Vagina (tissue), 2 donors: ENCODE data around the gene SGF29. TPM values are rescaled to one million over a fixed set of nuclear protein-coding genes. Genes with fewer than 3 reads are reported as not detected.

Experiments
- DNase-seq, 2 donors: peaks; one replicate each; pipeline ENCODE4 v3.0.0-alpha.2; 2017; ENCODE audit errors: extremely low spot score in 2 of 2
- H3K27ac ChIP-seq: fragments of 200-600 bp; sonication (generic); one replicate; pipeline ENCODE4 v1.5.1; 2019
- H3K27me3 ChIP-seq: fragments of 200-600 bp; sonication (generic); one replicate; pipeline ENCODE4 v1.5.1; 2019
- H3K36me3 ChIP-seq, 2 donors: fragments of 200-600 bp; sonication (generic); one replicate each; pipeline ENCODE4 v1.5.1; 2017 to 2019
- H3K4me1 ChIP-seq: fragments of 200-600 bp; sonication (generic); one replicate; pipeline ENCODE4 v1.5.1; 2019
- H3K4me3 ChIP-seq, 2 donors: fragments of 200-600 bp; sonication (generic); 1 replicate in 1 of 2; 2 replicates in 1 of 2; pipeline ENCODE4 v1.5.1; 2016 to 2019
- H3K9me3 ChIP-seq: fragments of 200-600 bp; sonication (generic); one replicate; pipeline ENCODE4 v1.5.1; 2019
- CTCF ChIP-seq, 3 experiments: fragments of 450-650 bp in 2 of 3; fragments of 200-600 bp in 1 of 3; sonication (generic) in 1 of 3; IDR thresholded peaks; one replicate each; pipeline ENCODE4 v1.5.1; 2017 to 2019; ENCODE audit warnings: antibody characterized with exemption in 3 of 3, mild to moderate bottlenecking in 2 of 3, moderate library complexity in 2 of 3
- POLR2A ChIP-seq, 2 donors: fragments of 450-650 bp; IDR thresholded peaks; one replicate each; pipeline ENCODE4 v1.6.1; 2017; ENCODE audit warnings: antibody characterized with exemption in 2 of 2, mild to moderate bottlenecking in 2 of 2, moderate library complexity in 2 of 2
- POLR2AphosphoS5 ChIP-seq, 2 donors: sonication (generic); formaldehyde crosslinking; IDR thresholded peaks; one replicate each; pipeline ENCODE4 v1.9.0; 2017; ENCODE audit warnings: antibody characterized with exemption in 2 of 2, mild to moderate bottlenecking in 2 of 2, low read depth in 1 of 2; ENCODE audit not compliant: insufficient read depth in 1 of 2
- intact Hi-C: fragments of 100-400 bp; cut with DNase I; formaldehyde crosslinking; loops from one replicate; pipeline ENCODE4 v1.15.1; 2023
- total RNA-seq: library from RNA; depleted of rRNA; stranded (reverse); fragments of >200 nt; gene quantifications from one replicate; pipeline ENCODE4 v1.2.3, GENCODE V29; 2016

The SGF29 gene
- total RNA-seq, 1 donor from 2014 or later, result 16.5 TPM

- DNase-seq, result no peak
- peaks cover 18% of the 10 kb centered on the region for H3K4me1 ChIP-seq
- intact Hi-C loops, result no loop called here
- no peak for TF ChIP-seq POLR2A (IDR thresholded peaks at IDR 0.05)
- no peak for TF ChIP-seq CTCF (IDR thresholded peaks at IDR 0.05)
- TF ChIP-seq POLR2AphosphoS5 (IDR thresholded peaks at IDR 0.05; ENCODE audit: insufficient read depth in 1 of 2, low read depth in 1 of 2), result no peak
- H3K27ac ChIP-seq, result peak overlapping the region; percentile 25
- no peak overlapping the region for H3K4me3 ChIP-seq
- no peaks in the 10 kb centered on the region for H3K36me3 ChIP-seq
- H3K9me3 ChIP-seq, result no peaks in the 10 kb centered on the region
- H3K27me3 ChIP-seq, result no peaks in the 10 kb centered on the region
Observed at GRCh38 chr16:28572696-28573510, 19.2 kb downstream of the SGF29 start.

- no peak for DNase-seq
- intact Hi-C loops, result no loop called here
- H3K36me3 ChIP-seq, result no peaks in the 10 kb centered on the region
- no peak overlapping the region for H3K4me3 ChIP-seq
- peaks cover 18% of the 10 kb centered on the region for H3K4me1 ChIP-seq
- H3K27me3 ChIP-seq, result no peaks in the 10 kb centered on the region
- no peak overlapping the region for H3K27ac ChIP-seq
- no peak for TF ChIP-seq POLR2A (IDR thresholded peaks at IDR 0.05)
- no peak for TF ChIP-seq POLR2AphosphoS5 (IDR thresholded peaks at IDR 0.05; ENCODE audit: insufficient read depth in 1 of 2, low read depth in 1 of 2)
- TF ChIP-seq CTCF (IDR thresholded peaks at IDR 0.05), result no peak
- H3K9me3 ChIP-seq, result no peaks in the 10 kb centered on the region
Observed at GRCh38 chr16:28573738-28574718, 20.3 kb downstream of the SGF29 start.

GRCh38 chr16:28574925-28575324, 21.2 kb downstream of the SGF29 start:
- no peak for DNase-seq
- no peaks in the 10 kb centered on the region for H3K9me3 ChIP-seq
- TF ChIP-seq POLR2AphosphoS5 (IDR thresholded peaks at IDR 0.05; ENCODE audit: insufficient read depth in 1 of 2, low read depth in 1 of 2), result no peak
- no peak for TF ChIP-seq CTCF (IDR thresholded peaks at IDR 0.05)
- no peak for TF ChIP-seq POLR2A (IDR thresholded peaks at IDR 0.05)
- H3K4me1 ChIP-seq, result peaks cover 18% of the 10 kb centered on the region
- no peak overlapping the region for H3K27ac ChIP-seq
- no peaks in the 10 kb centered on the region for H3K36me3 ChIP-seq
- intact Hi-C loops, result no loop called here
- no peaks in the 10 kb centered on the region for H3K27me3 ChIP-seq
- no peak overlapping the region for H3K4me3 ChIP-seq

DNA sequence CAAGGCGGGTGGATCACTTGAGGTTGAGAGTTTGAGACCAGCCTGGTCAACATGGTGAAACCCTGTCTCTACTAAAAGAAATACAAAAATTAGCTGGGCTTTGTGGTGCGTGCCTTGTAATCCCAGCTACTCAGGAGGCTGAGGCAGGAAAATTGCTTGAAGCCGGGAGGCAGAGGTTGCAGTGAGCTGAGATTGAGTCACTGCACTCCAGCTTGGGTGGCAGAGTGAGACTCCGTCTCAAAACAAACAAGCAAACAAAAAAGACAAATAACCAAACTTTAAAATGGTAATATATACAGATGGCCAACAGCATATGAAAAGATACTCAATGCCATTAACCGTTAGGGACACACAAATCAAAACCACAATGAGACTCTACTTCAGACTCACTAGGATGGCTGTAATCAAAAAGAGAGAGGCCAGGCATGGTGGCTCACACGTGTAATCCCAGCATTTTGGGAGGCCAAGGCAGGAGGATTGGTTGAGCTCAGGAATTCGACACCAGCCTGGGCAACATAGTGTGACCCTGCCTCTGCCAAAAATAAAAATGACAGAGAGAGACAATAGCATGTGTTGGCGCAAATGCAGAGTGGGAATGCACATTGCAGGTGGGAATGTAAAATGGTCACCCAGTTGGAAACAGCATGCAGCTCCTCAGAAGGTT, 21.9 kb downstream of the SGF29 start:
- no peaks in the 10 kb centered on the region for H3K9me3 ChIP-seq
- no peak overlapping the region for H3K27ac ChIP-seq
- TF ChIP-seq POLR2A (IDR thresholded peaks at IDR 0.05) (no peak), CTCF (IDR thresholded peaks at IDR 0.05) (no peak), POLR2AphosphoS5 (IDR thresholded peaks at IDR 0.05; ENCODE audit: insufficient read depth in 1 of 2, low read depth in 1 of 2) (no peak)
- H3K36me3 ChIP-seq, result no peaks in the 10 kb centered on the region
- peaks cover 18% of the 10 kb centered on the region for H3K4me1 ChIP-seq
- H3K27me3 ChIP-seq, result no peaks in the 10 kb centered on the region
- no peak for DNase-seq
- intact Hi-C loops, result no loop called here
- no peak overlapping the region for H3K4me3 ChIP-seq
